ENCODE measurements around the gene NOS2. TPM values are rescaled to one million over a fixed set of nuclear protein-coding genes. Genes with fewer than 3 reads are reported as not detected.
A peak's percentile ranks its signal among the peaks of the same experiment; 100 is the strongest.
"Not testable (repeated sequence)": the region's sequence is repeated elsewhere in the genome, so short reads cannot be mapped to it uniquely, and the experiment has no call there.

The NOS2 gene
- total RNA-seq, 1 experiment from 2014 or later = 19.0 TPM

DNA sequence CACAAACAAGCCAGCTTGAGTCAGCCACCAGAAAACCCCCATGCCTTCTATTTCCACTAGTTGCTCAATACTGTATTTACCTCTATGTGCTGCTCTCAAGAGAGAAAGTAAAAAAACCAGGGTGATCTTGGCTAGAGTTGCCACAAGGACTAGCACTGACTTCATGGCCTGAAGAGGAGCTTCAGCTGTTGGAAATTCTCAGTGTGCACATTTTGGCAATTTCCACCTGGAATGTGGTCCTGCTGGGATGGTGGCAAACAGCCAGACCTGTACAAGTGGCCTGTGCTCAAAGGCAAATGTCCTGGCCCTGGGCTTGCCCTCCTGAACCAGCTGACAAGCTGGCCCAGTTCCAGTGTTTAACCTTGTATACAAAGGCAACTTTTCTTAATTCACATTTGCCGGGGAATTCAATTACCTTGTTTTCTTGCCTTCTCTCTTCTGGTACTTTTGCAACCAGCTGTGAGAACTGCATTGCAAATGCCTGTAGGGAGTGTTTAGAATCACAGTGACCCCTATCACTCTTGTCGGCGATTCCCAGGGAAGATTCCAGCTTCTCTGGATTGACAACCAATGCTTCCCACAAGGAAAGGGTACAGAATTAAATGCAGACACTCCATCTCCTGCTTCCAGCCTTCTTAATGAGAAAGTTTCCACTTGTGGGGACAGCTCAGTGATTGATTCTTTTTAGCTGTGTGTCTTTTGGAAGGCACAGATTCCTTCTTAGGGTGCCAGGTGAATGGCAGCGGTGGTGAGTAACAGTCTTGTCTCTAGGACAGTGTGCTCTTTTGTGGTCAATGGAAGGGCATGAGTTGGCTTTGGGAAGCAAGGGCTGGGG, 39.5 kb upstream of the NOS2 start:
- H3K27me3 ChIP-seq (replicated peaks; ENCODE audit: control insufficient read depth, insufficient read depth, low read length); H3K9me3 Mint-ChIP-seq (ENCODE audit: unreplicated experiment); H3K9me3 ChIP-seq; H3K4me1 ChIP-seq; H3K36me3 ChIP-seq (ENCODE audit: control insufficient read depth, insufficient read depth, low read length); BruUV-seq (replicated peaks); H3K27ac Mint-ChIP-seq (ENCODE audit: unreplicated experiment); H3K4me3 Mint-ChIP-seq (ENCODE audit: unreplicated experiment); intact Hi-C loops (cut with micrococcal nuclease; ENCODE audit: unreplicated experiment); H3K36me3 Mint-ChIP-seq (ENCODE audit: insufficient read depth, unreplicated experiment); POLR2A ChIA-PET; H3K27me3 Mint-ChIP-seq (ENCODE audit: insufficient read depth, unreplicated experiment); CTCF ChIA-PET; H3K4me3 ChIP-seq (ENCODE audit: low read depth, low read length); DNase-seq: not testable (repeated sequence)
- H3K4me1 Mint-ChIP-seq (ENCODE audit: low read depth, unreplicated experiment) = peaks cover 12% of the 10 kb centered on the region

DNA sequence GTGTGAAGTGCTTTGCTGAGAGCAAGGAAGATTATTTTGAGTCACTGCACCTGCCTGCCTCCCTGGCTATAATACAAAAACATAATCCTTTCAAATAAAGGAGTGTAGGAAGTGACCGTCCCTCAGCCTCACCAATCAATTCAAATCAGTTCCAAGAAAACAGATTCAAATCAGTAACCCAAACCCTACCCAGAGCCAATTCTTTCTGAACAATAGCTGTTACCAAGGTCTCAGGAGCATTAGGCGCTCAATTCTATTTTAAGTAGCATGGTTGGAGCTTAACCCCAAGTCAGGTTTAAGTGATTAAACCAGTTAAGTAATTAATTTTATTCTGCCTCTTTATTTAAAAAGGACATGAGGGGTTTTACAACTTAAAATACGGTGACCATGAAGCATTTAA, 38.3 kb upstream of the NOS2 start:
- H3K36me3 Mint-ChIP-seq (ENCODE audit: insufficient read depth, unreplicated experiment); POLR2A ChIA-PET; intact Hi-C loops (cut with micrococcal nuclease; ENCODE audit: unreplicated experiment); H3K36me3 ChIP-seq (ENCODE audit: control insufficient read depth, insufficient read depth, low read length); H3K27ac Mint-ChIP-seq (ENCODE audit: unreplicated experiment); BruUV-seq (replicated peaks); H3K27me3 Mint-ChIP-seq (ENCODE audit: insufficient read depth, unreplicated experiment); CTCF ChIA-PET; DNase-seq; H3K9me3 ChIP-seq; H3K4me3 ChIP-seq (ENCODE audit: low read depth, low read length); H3K4me3 Mint-ChIP-seq (ENCODE audit: unreplicated experiment); H3K4me1 ChIP-seq; H3K27me3 ChIP-seq (replicated peaks; ENCODE audit: control insufficient read depth, insufficient read depth, low read length): not testable (repeated sequence)
- Mint-ChIP-seq H3K4me1 (ENCODE audit: low read depth, unreplicated experiment) (peaks cover 12% of the 10 kb centered on the region), H3K9me3 (ENCODE audit: unreplicated experiment) (peaks cover 13% of the 10 kb centered on the region)

DNA sequence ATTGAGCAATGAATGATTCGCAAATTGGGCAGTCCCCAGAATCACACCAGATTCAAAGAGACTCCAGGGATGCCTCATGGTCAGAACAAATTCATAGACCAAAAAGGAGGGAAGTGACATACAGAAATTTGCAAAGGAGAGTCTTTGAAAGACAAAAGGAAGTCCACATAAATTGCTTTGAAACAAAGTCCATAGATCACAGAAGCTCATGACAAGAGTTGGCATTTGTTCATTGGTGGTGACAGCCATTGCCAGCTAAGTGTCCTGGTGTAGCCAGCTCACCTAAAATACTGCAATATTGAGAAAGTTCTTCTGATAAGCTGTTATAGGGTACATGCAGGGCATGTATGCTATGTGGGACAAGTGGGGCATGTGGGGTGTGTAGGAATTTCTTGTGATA, 37.4 kb upstream of the NOS2 start:
- POLR2A ChIA-PET; H3K36me3 ChIP-seq (ENCODE audit: control insufficient read depth, insufficient read depth, low read length); CTCF ChIA-PET; H3K27me3 ChIP-seq (replicated peaks; ENCODE audit: control insufficient read depth, insufficient read depth, low read length); H3K4me3 Mint-ChIP-seq (ENCODE audit: unreplicated experiment); H3K27me3 Mint-ChIP-seq (ENCODE audit: insufficient read depth, unreplicated experiment); H3K27ac Mint-ChIP-seq (ENCODE audit: unreplicated experiment); BruUV-seq (replicated peaks); H3K9me3 ChIP-seq; H3K36me3 Mint-ChIP-seq (ENCODE audit: insufficient read depth, unreplicated experiment); intact Hi-C loops (cut with micrococcal nuclease; ENCODE audit: unreplicated experiment); H3K4me1 ChIP-seq; H3K4me3 ChIP-seq (ENCODE audit: low read depth, low read length): not testable (repeated sequence)
- peaks cover 21% of the 10 kb centered on the region for H3K9me3 Mint-ChIP-seq (ENCODE audit: unreplicated experiment)
- peak in 1 of 2 experiments; percentile 1 for DNase-seq
- peaks cover 12% of the 10 kb centered on the region for H3K4me1 Mint-ChIP-seq (ENCODE audit: low read depth, unreplicated experiment)

DNA sequence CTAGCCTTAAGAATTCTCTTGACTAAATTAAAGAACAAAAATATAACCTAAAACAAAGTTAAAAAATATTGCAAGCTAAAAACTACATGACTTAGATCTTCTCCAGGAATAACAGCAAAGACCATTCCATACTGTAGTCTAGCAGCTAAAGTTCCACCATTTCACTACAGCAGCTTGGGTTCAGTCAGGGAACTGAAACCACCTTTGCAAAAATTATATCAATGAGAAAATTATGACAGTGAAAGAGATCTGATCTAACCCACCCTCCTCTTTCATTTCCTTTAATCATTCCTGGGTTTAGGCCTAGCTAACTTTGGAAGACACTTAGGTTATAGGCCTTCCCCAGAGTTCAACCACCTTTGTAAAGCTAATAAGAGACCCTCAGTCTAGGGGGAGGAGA, 36.3 kb upstream of the NOS2 start:
- Histone ChIP-seq H3K4me1 (no peaks in the 10 kb centered on the region; the same call in 1 of the 2 replicates), H3K9me3 (peaks cover 9% of the 10 kb centered on the region; the same call in 1 of the 2 replicates), H3K4me3 (ENCODE audit: low read depth, low read length) (no peak overlapping the region), H3K36me3 (ENCODE audit: control insufficient read depth, insufficient read depth, low read length) (no peaks in the 10 kb centered on the region), H3K27me3 (replicated peaks; ENCODE audit: control insufficient read depth, insufficient read depth, low read length) (no peaks in the 10 kb centered on the region)
- TF ChIP-seq, protein P1, sequence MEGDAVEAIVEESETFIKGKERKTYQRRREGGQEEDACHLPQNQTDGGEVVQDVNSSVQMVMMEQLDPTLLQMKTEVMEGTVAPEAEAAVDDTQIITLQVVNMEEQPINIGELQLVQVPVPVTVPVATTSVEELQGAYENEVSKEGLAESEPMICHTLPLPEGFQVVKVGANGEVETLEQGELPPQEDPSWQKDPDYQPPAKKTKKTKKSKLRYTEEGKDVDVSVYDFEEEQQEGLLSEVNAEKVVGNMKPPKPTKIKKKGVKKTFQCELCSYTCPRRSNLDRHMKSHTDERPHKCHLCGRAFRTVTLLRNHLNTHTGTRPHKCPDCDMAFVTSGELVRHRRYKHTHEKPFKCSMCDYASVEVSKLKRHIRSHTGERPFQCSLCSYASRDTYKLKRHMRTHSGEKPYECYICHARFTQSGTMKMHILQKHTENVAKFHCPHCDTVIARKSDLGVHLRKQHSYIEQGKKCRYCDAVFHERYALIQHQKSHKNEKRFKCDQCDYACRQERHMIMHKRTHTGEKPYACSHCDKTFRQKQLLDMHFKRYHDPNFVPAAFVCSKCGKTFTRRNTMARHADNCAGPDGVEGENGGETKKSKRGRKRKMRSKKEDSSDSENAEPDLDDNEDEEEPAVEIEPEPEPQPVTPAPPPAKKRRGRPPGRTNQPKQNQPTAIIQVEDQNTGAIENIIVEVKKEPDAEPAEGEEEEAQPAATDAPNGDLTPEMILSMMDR (IDR thresholded peaks at IDR 0.05; ENCODE audit: insufficient read depth in 1 of 2, low read depth in 1 of 2, low read length in 1 of 2, severe bottlenecking in 1 of 2, unreplicated experiment in 1 of 2) = no peak
- DNase-seq = no peak
- Mint-ChIP-seq H3K4me3 (ENCODE audit: unreplicated experiment) (no peak overlapping the region), H3K9me3 (ENCODE audit: unreplicated experiment) (peaks cover 22% of the 10 kb centered on the region), H3K4me1 (ENCODE audit: low read depth, unreplicated experiment) (peaks cover 12% of the 10 kb centered on the region), H3K27ac (ENCODE audit: unreplicated experiment) (no peak overlapping the region), H3K27me3 (ENCODE audit: insufficient read depth, unreplicated experiment) (no peaks in the 10 kb centered on the region), H3K36me3 (ENCODE audit: insufficient read depth, unreplicated experiment) (no peaks in the 10 kb centered on the region)
- ChIA-PET POLR2A (no interaction called here), CTCF (no interaction called here)
- intact Hi-C loops (cut with micrococcal nuclease; ENCODE audit: unreplicated experiment) = no loop called here
- no TSS peak for BruUV-seq (replicated peaks)

Measured in Caco-2 (cell line).